PC-3 (cell line): Measurements from ENCODE around the gene KRTAP10-4. TPM values are rescaled to one million over a fixed set of nuclear protein-coding genes. Genes with fewer than 3 reads are reported as not detected.

Source experiments
- ATAC-seq: fragments of 200-7000 bp; cut with Tn5 transposase; 2 replicates; pipeline ENCODE4 v1.9.1; 2020; ENCODE audit warnings: mild to moderate bottlenecking, moderate library complexity
- BruUV-seq: library from RNA; stranded (reverse); fragments of 400-500 nt; replicated peaks from 2 replicates; lab custom pipeline; 2021; lab: Mats Ljungman, UMichigan
- CTCF ChIA-PET: fragments of 300-600 bp; sonication (Branson Sonifier 250); formaldehyde crosslinking; loops from one replicate; lab custom pipeline; 2022; ENCODE audit warnings: antibody characterized with exemption; lab: Charles Lee
- POLR2A ChIA-PET: fragments of 300-600 bp; sonication (Branson Sonifier 250); formaldehyde crosslinking; loops from one replicate; lab custom pipeline; 2022; ENCODE audit warnings: antibody characterized with exemption; ENCODE audit not compliant: unreplicated experiment; lab: Charles Lee
- DNase-seq: peaks from one replicate; pipeline ENCODE4 v3.0.0-alpha.2; 2015
- H2AFZ ChIP-seq: fragments of 300-600 bp; sonication (generic); 2 replicates; pipeline ENCODE4 v1.6.0; 2016; ENCODE audit warnings: antibody characterized with exemption, low read length
- H3F3A ChIP-seq: fragments of 300-600 bp; sonication (generic); one replicate; pipeline ENCODE4 v1.6.0; 2017; ENCODE audit warnings: antibody characterized with exemption, low read length, control low read depth, mild to moderate bottlenecking; ENCODE audit not compliant: unreplicated experiment
- H3K27ac ChIP-seq: fragments of 300-600 bp; sonication (generic); 2 replicates; pipeline ENCODE4 v1.5.1; 2016; ENCODE audit warnings: mild to moderate bottlenecking, low read length
- H3K27me3 ChIP-seq: fragments of 300-600 bp; sonication (generic); 2 replicates; pipeline ENCODE4 v1.6.1; 2016; ENCODE audit warnings: low read length, mixed read lengths
- H3K36me3 ChIP-seq: fragments of 300-600 bp; sonication (generic); 2 replicates; pipeline ENCODE4 v1.6.1; 2016; ENCODE audit warnings: low read depth, mixed run types, low read length, mixed read lengths
- H3K4me1 ChIP-seq: fragments of 300-600 bp; sonication (generic); 2 replicates; pipeline ENCODE4 v1.5.1; 2016; ENCODE audit warnings: low read length; ENCODE audit not compliant: insufficient read depth
- H3K4me2 ChIP-seq: fragments of 300-600 bp; sonication (generic); 2 replicates; pipeline ENCODE4 v1.6.0; 2016; ENCODE audit warnings: low read length
- H3K4me3 ChIP-seq: fragments of 300-600 bp; sonication (generic); 2 replicates; pipeline ENCODE4 v1.5.1; 2016; ENCODE audit warnings: mild to moderate bottlenecking, low read length, mixed read lengths
- H3K79me2 ChIP-seq: fragments of 300-600 bp; sonication (generic); 2 replicates; pipeline ENCODE4 v1.6.1; 2017; ENCODE audit warnings: low read length, mixed read lengths
- H3K9ac ChIP-seq: fragments of 300-600 bp; sonication (generic); 2 replicates; pipeline ENCODE4 v1.6.0; 2016; ENCODE audit warnings: mild to moderate bottlenecking, low read length
- H3K9me2 ChIP-seq: fragments of 300-600 bp; sonication (generic); replicated peaks from 2 replicates; pipeline ENCODE4 v1.6.1; 2016; ENCODE audit warnings: mixed run types, low read length, mixed read lengths
- H3K9me3 ChIP-seq: fragments of 300-600 bp; sonication (generic); 2 replicates; pipeline ENCODE4 v1.6.1; 2016; ENCODE audit warnings: low read length, mixed read lengths
- H4K20me1 ChIP-seq: fragments of 300-600 bp; sonication (generic); 2 replicates; pipeline ENCODE4 v1.6.1; 2016; ENCODE audit warnings: low read length, mixed read lengths
- CTCF ChIP-seq: fragments of 300-600 bp; sonication (generic); conservative IDR thresholded peaks from 2 replicates; pipeline ENCODE4 v1.5.1; 2017; ENCODE audit warnings: antibody characterized with exemption, low read depth, mild to moderate bottlenecking, low read length
- EZH2 ChIP-seq: fragments of 300-600 bp; sonication (generic); IDR thresholded peaks from one replicate; pipeline ENCODE4 v1.6.1; 2017; ENCODE audit warnings: antibody characterized with exemption, mild to moderate bottlenecking, low read length; ENCODE audit not compliant: unreplicated experiment
- EZH2phosphoT487 ChIP-seq: fragments of 300-600 bp; sonication (generic); IDR thresholded peaks from 2 replicates; pipeline ENCODE4 v1.6.1; 2018; ENCODE audit warnings: mild to moderate bottlenecking, antibody characterized with exemption, low read length, borderline replicate concordance
- intact Hi-C: fragments of 100-400 bp; cut with micrococcal nuclease; formaldehyde crosslinking; loops from 2 replicates; pipeline ENCODE4 v1.9.0; 2023
- total RNA-seq: library from RNA; depleted of rRNA; stranded (reverse); fragments of >200 nt; gene quantifications from 2 replicates; pipeline ENCODE4 v1.2.3, GENCODE V29; 2014

KRTAP10-4 gene
- total RNA-seq, 1 experiment from 2014 or later: not detected

DNA sequence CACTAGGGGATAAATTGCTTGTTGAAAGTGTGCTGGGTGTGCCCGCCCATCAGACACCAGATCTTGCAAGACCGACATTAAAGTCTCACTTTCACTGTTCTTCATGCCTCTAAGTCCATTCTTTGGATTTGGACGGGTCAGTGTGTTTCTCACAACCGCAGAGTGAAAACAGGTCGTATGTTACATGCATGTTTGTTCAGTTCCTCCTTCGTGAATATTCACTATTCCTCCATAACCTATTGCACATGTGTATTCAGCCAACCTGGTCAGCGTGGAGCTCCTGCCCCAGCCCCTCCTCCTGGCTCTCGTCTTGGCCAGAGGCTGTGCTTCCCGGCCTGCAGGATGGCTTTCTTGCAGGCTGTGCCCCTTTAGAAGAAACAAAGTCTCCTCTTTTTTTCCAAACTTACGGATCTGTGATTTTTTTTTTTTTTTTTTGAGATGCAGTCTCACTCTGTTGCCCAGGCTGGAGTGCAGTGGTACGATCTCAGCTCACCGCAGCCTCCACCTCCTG is 20.9 kb downstream of the KRTAP10-4 start:
- ChIA-PET CTCF (no interaction called here), POLR2A (no interaction called here)
- intact Hi-C loops: no loop called here
- H3F3A ChIP-seq: no peaks in the 10 kb centered on the region
- ATAC-seq (no peak), DNase-seq (no peak)
- H3K27ac ChIP-seq: no peak overlapping the region
- H3K4me1 ChIP-seq: peaks cover 12% of the 10 kb centered on the region
- no peaks in the 10 kb centered on the region for H3K79me2 ChIP-seq
- H3K9me3 ChIP-seq: no peaks in the 10 kb centered on the region
- H3K4me3 ChIP-seq: no peak overlapping the region
- TF ChIP-seq EZH2phosphoT487: no peak
- no peak for TF ChIP-seq EZH2
- TF ChIP-seq CTCF: no peak
- H3K36me3 ChIP-seq: no peaks in the 10 kb centered on the region
- H3K4me2 ChIP-seq: no peak overlapping the region
- H4K20me1 ChIP-seq: no peaks in the 10 kb centered on the region
- H3K9me2 ChIP-seq: no peaks in the 10 kb centered on the region
- H3K27me3 ChIP-seq: no peaks in the 10 kb centered on the region
- H3K9ac ChIP-seq: no peak overlapping the region
- no peak overlapping the region for H2AFZ ChIP-seq
- BruUV-seq: no TSS peak

GRCh38 chr21:44595524-44595923 is 22.0 kb downstream of the KRTAP10-4 start:
- no peak overlapping the region for H3K4me2 ChIP-seq
- H3K36me3 ChIP-seq: no peaks in the 10 kb centered on the region
- DNase-seq (no peak), ATAC-seq (no peak)
- no peak for TF ChIP-seq EZH2phosphoT487
- TF ChIP-seq CTCF: no peak
- TF ChIP-seq EZH2: no peak
- no peak overlapping the region for H3K9ac ChIP-seq
- no peaks in the 10 kb centered on the region for H3F3A ChIP-seq
- H3K27me3 ChIP-seq: no peaks in the 10 kb centered on the region
- intact Hi-C loops: no loop called here
- CTCF ChIA-PET: no interaction called here
- no peaks in the 10 kb centered on the region for H3K79me2 ChIP-seq
- no TSS peak for BruUV-seq
- H4K20me1 ChIP-seq: no peaks in the 10 kb centered on the region
- H3K9me2 ChIP-seq: no peaks in the 10 kb centered on the region
- peaks cover 12% of the 10 kb centered on the region for H3K4me1 ChIP-seq
- H2AFZ ChIP-seq: no peak overlapping the region
- H3K9me3 ChIP-seq: no peaks in the 10 kb centered on the region
- POLR2A ChIA-PET: no interaction called here
- H3K27ac ChIP-seq: no peak overlapping the region
- H3K4me3 ChIP-seq: no peak overlapping the region

DNA sequence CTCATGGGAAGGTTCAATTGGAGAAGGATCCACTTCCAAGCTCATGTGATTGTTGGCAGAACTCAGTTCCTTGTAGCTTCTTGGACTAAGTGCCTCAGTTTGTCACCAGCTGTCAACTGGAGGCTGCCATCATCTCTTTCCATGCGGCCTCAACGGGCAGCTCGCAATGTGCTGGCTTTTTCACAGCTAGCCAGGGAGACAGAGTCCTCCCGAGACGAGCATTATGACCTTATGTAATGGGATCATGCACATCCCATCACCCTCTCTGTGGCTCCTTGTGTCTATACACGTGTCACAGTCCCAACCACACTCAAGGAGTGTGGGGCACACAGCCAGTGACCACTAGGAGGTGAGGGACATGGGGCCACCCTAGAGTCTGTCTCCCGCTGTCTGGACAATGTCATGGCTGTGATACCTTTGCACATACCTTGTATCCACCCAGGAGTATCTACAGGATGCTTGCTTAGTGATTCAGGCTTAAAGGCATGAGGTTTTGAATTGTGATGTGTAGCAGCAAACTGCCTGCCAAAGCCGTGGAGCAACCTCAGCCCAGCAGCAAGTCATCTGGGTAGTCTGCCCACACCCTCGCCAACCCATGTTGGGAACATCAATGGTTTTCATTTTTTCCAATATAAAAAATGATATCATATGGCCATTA is 22.7 kb downstream of the KRTAP10-4 start:
- H3K27me3 ChIP-seq: no peaks in the 10 kb centered on the region
- TF ChIP-seq EZH2phosphoT487 (no peak), EZH2 (no peak), CTCF (no peak)
- no peaks in the 10 kb centered on the region for H3K79me2 ChIP-seq
- no peak overlapping the region for H3K9ac ChIP-seq
- POLR2A ChIA-PET: no interaction called here
- no peaks in the 10 kb centered on the region for H3K9me3 ChIP-seq
- ATAC-seq: peak; percentile 99
- no peaks in the 10 kb centered on the region for H4K20me1 ChIP-seq
- H3K4me2 ChIP-seq: peak overlapping the region; percentile 41
- intact Hi-C loops: loop anchor here (1.0 kb wide), 1 partner anchor 97 kb away; no protein-coding TSS in a partner anchor
- H3K4me1 ChIP-seq: peaks cover 12% of the 10 kb centered on the region
- peak; percentile 88 for DNase-seq
- 0 out of 2 replicates have a peak overlapping the region, but pooled peaks have one; percentile 16 for H3K4me3 ChIP-seq
- CTCF ChIA-PET: no interaction called here
- no TSS peak for BruUV-seq
- H3F3A ChIP-seq: no peaks in the 10 kb centered on the region
- H3K9me2 ChIP-seq: no peaks in the 10 kb centered on the region
- no peaks in the 10 kb centered on the region for H3K36me3 ChIP-seq
- H3K27ac ChIP-seq: no peak overlapping the region
- no peak overlapping the region for H2AFZ ChIP-seq
